GM10248 (cell line): ENCODE data around the gene WASF1.
A peak's percentile ranks its signal among the peaks of the same experiment; 100 is the strongest.

Experiments
- CTCF ChIA-PET: fragments of 300-600 bp; sonication (Branson Sonifier 250); formaldehyde crosslinking; extraction: SDS; loops from one replicate; lab custom pipeline; 2021; ENCODE audit warnings: antibody characterized with exemption; lab: Yijun Ruan, JAX
- POLR2A ChIA-PET: fragments of 350-650 bp; sonication (Branson Sonifier 250); formaldehyde crosslinking; extraction: SDS; loops from one replicate; lab custom pipeline; 2020; ENCODE audit warnings: antibody characterized with exemption; lab: Yijun Ruan, JAX
- DNase-seq: peaks from one replicate; pipeline ENCODE4 v3.0.0; 2012; ENCODE audit errors: extremely low spot score
- TF ChIP-seq, protein P1 (sequence below): IDR thresholded peaks from 2 replicates; pipeline ENCODE4 v1.5.1; 2012; ENCODE audit warnings: mild to moderate bottlenecking, low read depth; ENCODE audit errors: extremely low read depth, missing control alignments, control extremely low read depth

WASF1 gene

DNA sequence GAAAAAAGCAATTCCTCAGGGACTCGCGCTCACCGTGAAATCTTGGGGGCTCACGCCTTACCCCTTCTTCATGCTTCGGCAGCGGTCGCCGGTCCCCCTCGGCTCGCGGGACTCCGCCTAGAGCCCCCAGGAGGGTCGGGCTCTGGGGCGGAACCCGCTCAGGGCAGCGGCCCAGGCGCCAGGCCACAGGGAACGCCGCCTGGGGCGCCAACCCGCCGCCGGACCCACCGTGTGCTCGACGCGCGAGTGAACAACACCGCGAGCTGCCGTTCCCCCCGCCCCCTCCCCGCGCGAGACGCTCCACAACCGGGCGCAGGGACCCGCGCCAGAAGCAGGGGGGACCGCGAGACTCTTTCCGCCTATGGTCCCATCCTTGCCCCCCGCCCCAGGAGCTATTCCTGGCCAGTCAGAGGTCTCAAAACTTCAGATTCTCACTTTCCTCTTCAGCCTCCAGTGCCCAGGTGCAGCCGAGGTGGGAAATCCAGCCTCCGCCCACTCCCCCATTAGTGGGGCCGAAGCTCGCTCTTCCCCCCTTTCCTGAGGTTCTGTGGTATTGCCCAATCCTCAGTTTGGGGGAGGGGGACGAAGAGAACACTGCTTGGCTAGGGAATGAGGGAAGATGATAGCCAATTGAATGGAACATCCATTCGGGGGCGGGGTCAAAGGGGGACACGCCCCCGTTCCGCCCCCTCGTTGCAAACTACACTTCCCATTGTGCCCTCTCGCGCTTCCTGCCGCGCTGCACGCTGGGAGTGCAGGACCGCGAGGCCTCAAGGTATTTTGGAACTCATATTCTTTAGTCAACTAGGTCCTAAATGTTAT lies at the start of gene WASF1:
WASF1 (minus strand) TSS at position 265 of the 822 bp plus-strand sequence. CDS start 52,069 bp downstream, outside the sequence.
- DNase-seq: peak; percentile 89
- POLR2A ChIA-PET: no interaction called here
- CTCF ChIA-PET: interaction anchor here (1.0 to 2.2 kb wide), 11 partner anchors 9 to 212 kb away, joined by 3 to 23 read pairs (median 5); no protein-coding TSS in a partner anchor
- TF ChIP-seq, protein P1, sequence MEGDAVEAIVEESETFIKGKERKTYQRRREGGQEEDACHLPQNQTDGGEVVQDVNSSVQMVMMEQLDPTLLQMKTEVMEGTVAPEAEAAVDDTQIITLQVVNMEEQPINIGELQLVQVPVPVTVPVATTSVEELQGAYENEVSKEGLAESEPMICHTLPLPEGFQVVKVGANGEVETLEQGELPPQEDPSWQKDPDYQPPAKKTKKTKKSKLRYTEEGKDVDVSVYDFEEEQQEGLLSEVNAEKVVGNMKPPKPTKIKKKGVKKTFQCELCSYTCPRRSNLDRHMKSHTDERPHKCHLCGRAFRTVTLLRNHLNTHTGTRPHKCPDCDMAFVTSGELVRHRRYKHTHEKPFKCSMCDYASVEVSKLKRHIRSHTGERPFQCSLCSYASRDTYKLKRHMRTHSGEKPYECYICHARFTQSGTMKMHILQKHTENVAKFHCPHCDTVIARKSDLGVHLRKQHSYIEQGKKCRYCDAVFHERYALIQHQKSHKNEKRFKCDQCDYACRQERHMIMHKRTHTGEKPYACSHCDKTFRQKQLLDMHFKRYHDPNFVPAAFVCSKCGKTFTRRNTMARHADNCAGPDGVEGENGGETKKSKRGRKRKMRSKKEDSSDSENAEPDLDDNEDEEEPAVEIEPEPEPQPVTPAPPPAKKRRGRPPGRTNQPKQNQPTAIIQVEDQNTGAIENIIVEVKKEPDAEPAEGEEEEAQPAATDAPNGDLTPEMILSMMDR: peak; percentile 25

DNA sequence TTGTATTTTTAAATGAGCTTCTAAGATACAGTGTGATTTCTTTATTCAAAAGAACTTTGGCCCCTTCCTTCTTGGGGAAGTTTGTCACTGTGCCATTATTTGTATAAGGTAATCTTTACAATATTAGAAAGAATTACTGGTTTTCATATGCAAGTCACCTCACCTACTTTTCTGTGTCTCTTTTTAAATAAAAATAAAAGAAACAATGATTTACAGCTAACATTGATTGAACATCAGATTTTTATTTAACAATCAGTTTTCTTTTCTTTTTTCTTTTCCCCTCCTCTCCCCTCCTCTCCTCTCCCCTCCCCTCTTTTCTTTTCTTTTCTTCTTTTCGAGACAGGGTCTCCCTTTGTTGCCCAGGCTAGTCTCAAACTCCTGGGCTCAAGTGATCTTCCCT lies 46.8 kb upstream of the WASF1 start:
- TF ChIP-seq, protein P1: no peak
- no peak for DNase-seq
- POLR2A ChIA-PET: no interaction called here
- CTCF ChIA-PET: interaction anchor here (0.8 to 1.3 kb wide), 2 partner anchors 16 to 42 kb away, joined by 3 read pairs; no protein-coding TSS in a partner anchor

DNA sequence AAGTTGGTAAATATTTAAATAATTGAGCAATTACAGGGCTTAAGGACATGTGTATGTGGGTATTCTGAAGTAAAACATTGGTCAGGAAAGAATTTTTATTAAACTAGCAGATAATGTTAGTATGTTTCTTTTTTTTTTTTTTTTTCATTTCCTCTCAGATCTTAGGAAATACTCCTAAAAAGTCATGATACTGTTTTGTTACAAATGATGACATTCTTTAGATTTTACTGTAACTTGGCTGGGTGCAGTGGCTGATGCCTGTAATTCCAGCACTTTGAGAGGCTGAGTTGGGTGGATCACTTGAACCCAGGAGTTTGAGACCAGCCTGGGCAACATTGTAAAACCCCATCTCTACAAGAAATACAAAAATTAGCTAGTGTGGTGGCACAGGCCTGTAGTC lies 42.3 kb upstream of the WASF1 start:
- ChIA-PET POLR2A (no interaction called here), CTCF (interaction anchor here (1.2 kb wide), 1 partner anchor 47 kb away, joined by 3 read pairs; no protein-coding TSS in a partner anchor)
- no peak for DNase-seq
- TF ChIP-seq, protein P1: no peak

DNA sequence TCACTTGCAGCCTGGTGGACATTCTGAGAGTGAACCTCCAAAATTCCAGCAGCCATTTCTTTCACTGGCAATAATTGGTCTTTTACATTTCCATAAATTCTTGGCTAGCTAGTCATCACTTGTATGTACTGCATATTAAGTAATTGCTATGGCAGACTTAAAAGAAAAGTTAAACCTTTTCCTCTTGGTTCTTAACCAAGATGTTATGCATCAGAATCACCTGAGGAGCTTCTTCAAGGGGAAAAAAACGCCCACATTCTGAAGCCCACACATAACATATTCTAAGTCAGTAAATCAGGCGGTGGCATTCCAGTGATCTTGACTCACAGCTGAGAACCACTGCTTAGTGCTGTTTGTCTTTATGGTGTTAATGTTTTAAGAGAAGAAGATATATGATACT lies 37.8 kb upstream of the WASF1 start:
- DNase-seq: no peak
- POLR2A ChIA-PET: no interaction called here
- TF ChIP-seq, protein P1: no peak
- CTCF ChIA-PET: interaction anchor here (1.0 to 3.4 kb wide), 3 partner anchors 11 to 37 kb away, joined by 3 to 16 read pairs (median 3); partner anchors contain the start of genes CDC40 and WASF1

DNA sequence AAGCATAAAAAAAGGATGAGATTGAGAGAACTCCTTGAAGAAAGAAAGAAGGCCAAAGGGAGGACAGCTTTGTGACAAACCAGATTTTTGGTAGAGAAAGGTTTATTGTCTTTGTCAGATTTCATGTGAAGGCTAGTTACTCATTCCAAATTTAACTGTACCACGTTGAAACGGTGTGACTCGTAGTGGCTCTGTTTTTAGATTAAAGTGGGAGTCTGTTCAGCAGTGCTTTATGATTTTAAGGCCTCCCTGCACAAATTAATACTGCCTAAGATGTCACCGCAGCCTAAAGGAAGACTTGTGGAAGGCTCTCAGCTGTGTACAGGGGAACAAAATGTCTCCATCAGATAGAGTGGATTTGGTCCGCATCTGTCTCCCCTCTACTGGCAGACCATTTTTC lies 36.7 kb upstream of the WASF1 start:
- ChIA-PET POLR2A (no interaction called here), CTCF (interaction anchor here (1.0 to 3.3 kb wide), 3 partner anchors 11 to 36 kb away, joined by 3 to 21 read pairs (median 3); partner anchors contain the start of genes CDC40 and WASF1)
- no peak for DNase-seq
- TF ChIP-seq, protein P1: no peak

DNA sequence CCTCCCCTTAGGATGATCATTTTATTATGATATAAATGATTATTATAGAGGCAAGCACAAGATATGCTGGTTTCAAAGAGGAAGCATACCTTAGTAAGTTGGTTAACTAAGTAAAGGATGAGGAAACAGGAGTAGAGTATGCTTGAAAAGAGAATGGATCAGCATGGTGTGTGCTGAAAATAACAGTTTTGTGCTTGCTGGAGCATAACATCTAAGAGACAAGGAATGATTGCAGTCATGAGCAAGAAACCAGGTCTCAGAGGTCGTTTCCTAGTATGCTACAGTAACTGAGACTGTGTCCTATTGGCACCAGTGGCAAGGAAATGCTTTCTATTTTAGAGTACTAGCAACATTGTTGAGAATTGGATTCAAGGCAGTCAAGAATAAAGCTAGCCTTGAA lies 34.9 kb upstream of the WASF1 start:
- DNase-seq: no peak
- ChIA-PET CTCF (interaction anchor here (3.3 kb wide), 1 partner anchor 9 kb away, joined by 21 read pairs; no protein-coding TSS in a partner anchor), POLR2A (no interaction called here)
- TF ChIP-seq, protein P1: no peak
